AG04450 (cell line): ENCODE data around the gene CAB39L. TPM values are rescaled to one million over a fixed set of nuclear protein-coding genes. Genes with fewer than 3 reads are reported as not detected.

Experiments used
- CTCF ChIA-PET: fragments of 300-600, 350-600 bp; formaldehyde crosslinking; extraction: SDS; loops from one replicate; lab custom pipeline; 2022; ENCODE audit warnings: antibody characterized with exemption, inconsistent platforms; lab: Charles Lee
- POLR2A ChIA-PET: fragments of 350-600 bp; formaldehyde crosslinking; extraction: SDS; loops from one replicate; lab custom pipeline; 2021; ENCODE audit warnings: antibody characterized with exemption, inconsistent platforms; lab: Yijun Ruan, JAX
- DNase-seq: peaks from one replicate; pipeline ENCODE4 v3.0.0-alpha.2; 2011; ENCODE audit warnings: low read depth, low spot score
- H3K27ac ChIP-seq: one replicate; pipeline ENCODE4 v1.5.1; 2012; ENCODE audit warnings: low read depth, low read length, control low read depth
- H3K27me3 ChIP-seq: one replicate; pipeline ENCODE4 v1.6.0; 2012; ENCODE audit warnings: low read length; ENCODE audit not compliant: control insufficient read depth, insufficient read depth
- H3K4me3 ChIP-seq: 2 replicates; pipeline ENCODE4 v1.5.1; 2011; ENCODE audit warnings: mild to moderate bottlenecking, low read depth, low read length, control low read depth
- H3K9me3 ChIP-seq: 2 replicates; pipeline ENCODE4 v1.5.1; 2012; ENCODE audit warnings: low read length; ENCODE audit not compliant: control insufficient read depth, insufficient read depth
- polyA plus RNA-seq: library from polyadenylated mRNA; depleted of rRNA; stranded (reverse); fragments of >200 nt; gene quantifications from 2 replicates; pipeline ENCODE4 v1.2.3, GENCODE V29; 2011; rRNA removed
- TF ChIP-seq, protein P1 (sequence below): IDR thresholded peaks from 2 replicates; pipeline ENCODE4 v1.5.1; 2011; ENCODE audit warnings: low read depth, low read length, control low read depth, inconsistent platforms

Gene CAB39L
- polyA plus RNA-seq, 1 experiment: 26.3 TPM

- TF ChIP-seq, protein P1, sequence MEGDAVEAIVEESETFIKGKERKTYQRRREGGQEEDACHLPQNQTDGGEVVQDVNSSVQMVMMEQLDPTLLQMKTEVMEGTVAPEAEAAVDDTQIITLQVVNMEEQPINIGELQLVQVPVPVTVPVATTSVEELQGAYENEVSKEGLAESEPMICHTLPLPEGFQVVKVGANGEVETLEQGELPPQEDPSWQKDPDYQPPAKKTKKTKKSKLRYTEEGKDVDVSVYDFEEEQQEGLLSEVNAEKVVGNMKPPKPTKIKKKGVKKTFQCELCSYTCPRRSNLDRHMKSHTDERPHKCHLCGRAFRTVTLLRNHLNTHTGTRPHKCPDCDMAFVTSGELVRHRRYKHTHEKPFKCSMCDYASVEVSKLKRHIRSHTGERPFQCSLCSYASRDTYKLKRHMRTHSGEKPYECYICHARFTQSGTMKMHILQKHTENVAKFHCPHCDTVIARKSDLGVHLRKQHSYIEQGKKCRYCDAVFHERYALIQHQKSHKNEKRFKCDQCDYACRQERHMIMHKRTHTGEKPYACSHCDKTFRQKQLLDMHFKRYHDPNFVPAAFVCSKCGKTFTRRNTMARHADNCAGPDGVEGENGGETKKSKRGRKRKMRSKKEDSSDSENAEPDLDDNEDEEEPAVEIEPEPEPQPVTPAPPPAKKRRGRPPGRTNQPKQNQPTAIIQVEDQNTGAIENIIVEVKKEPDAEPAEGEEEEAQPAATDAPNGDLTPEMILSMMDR: no peak
- ChIA-PET POLR2A (interaction anchor here (0.6 kb wide), 1 partner anchor 16 kb away, joined by 3 read pairs; no protein-coding TSS in a partner anchor), CTCF (no interaction called here)
- DNase-seq: no peak
- Histone ChIP-seq H3K27me3 (no peaks in the 10 kb centered on the region), H3K4me3 (no peak overlapping the region), H3K9me3 (no peaks in the 10 kb centered on the region), H3K27ac (no peak overlapping the region)
Measured at GRCh38 chr13:49259586-49259985, 184.3 kb downstream of the CAB39L start.

Other genes with a start within 250 kb of the CAB39L start
- not detected in 2 replicates for gene MLNR, start 223.7 kb downstream of the CAB39L start, polyA plus RNA-seq
- 3.2 and 6.4 TPM in 2 replicates for gene CDADC1, start 196.1 kb downstream of the CAB39L start, polyA plus RNA-seq
- gene SETDB2, start 210 bp upstream of the CAB39L start, polyA plus RNA-seq: 14.8 and 21.7 TPM in 2 replicates
- gene PHF11, start 51.9 kb upstream of the CAB39L start, polyA plus RNA-seq: 22.1 and 26.2 TPM in 2 replicates
- gene RCBTB1, start 141.5 kb upstream of the CAB39L start, polyA plus RNA-seq: 22.5 and 28.5 TPM in 2 replicates
- not detected in 2 replicates for gene ARL11, start 184.4 kb upstream of the CAB39L start, polyA plus RNA-seq
- gene EBPL, start 247.4 kb upstream of the CAB39L start, polyA plus RNA-seq: 113 and 131 TPM in 2 replicates